Measurements from ENCODE around the gene MLLT6.

DNA sequence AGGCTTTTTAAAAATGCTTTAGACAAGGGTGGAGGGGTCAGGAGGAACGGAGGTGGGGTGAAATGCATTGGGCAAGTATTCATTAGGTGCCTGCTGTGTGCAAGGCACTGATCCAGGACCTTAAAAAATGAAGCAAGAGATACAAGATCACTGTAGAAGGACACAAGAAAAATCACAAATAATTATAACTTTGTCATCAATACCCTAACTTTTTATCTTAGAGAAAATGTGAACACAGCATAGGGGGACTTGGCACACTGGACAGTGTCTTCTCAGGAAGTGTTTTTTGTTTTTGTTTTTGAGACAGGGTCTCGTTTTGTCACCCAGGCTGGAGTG lies 37.3 kb upstream of the MLLT6 start:
- no peak for TF ChIP-seq POLR2A (IDR thresholded peaks at IDR 0.05; ENCODE audit: low read length)
- TF ChIP-seq GATA1 (IDR thresholded peaks at IDR 0.05; ENCODE audit: low read depth, low read length), result no peak
